SH-SY5Y (cell line): ENCODE data around the gene OR6Q1.

Experiments used
- GATA2 ChIP-seq: IDR thresholded peaks from 2 replicates; pipeline ENCODE4 v1.6.1; 2011; ENCODE audit warnings: mild to moderate bottlenecking, low read depth, low read length
- GATA3 ChIP-seq: IDR thresholded peaks from 2 replicates; pipeline ENCODE4 v1.6.1; 2011; ENCODE audit warnings: low read depth, mild to moderate bottlenecking, low read length, moderate library complexity

GRCh38 chr11:58024601-58025091, 6.1 kb upstream of the OR6Q1 start:
- TF ChIP-seq GATA2 (no peak), GATA3 (no peak)
